H1 (cell line): Measurements from ENCODE around the gene C1orf21. TPM values are rescaled to one million over a fixed set of nuclear protein-coding genes. Genes with fewer than 3 reads are reported as not detected.

Source experiments
- CTCF ChIA-PET: fragments of 300-600 bp; sonication (Branson Sonifier 250); formaldehyde crosslinking; loops from one replicate; lab custom pipeline; 2021; ENCODE audit not compliant: partially characterized antibody; lab: Charles Lee
- POLR2A ChIA-PET: fragments of 300-600 bp; sonication (Branson Sonifier 250); formaldehyde crosslinking; loops from one replicate; lab custom pipeline; 2021; ENCODE audit warnings: inconsistent platforms; ENCODE audit not compliant: partially characterized antibody; lab: Charles Lee
- DNase-seq, 2 experiments: peaks; one replicate each; pipeline versions ENCODE4 v3.0.0 to v3.0.0-alpha.2; 2010 to 2022; ENCODE audit warnings: low spot score in 2 of 2, low read depth in 1 of 2, mixed read lengths in 1 of 2
- FAIRE-seq: peaks from 2 replicates; lab custom pipeline; 2011; peaks lifted over from hg19 to GRCh38; lab: Jason Lieb, UNC
- H2AFZ ChIP-seq: 2 replicates; pipeline ENCODE4 v1.8.1; 2012; ENCODE audit warnings: low read length, inconsistent platforms
- H2AK5ac ChIP-seq: 2 replicates; pipeline ENCODE4 v1.6.1; 2013; ENCODE audit warnings: low read depth, low read length
- H2BK120ac ChIP-seq: replicated peaks from 2 replicates; pipeline ENCODE3; 2013; ENCODE audit warnings: low read depth, low read length, inconsistent platforms
- H2BK12ac ChIP-seq: 2 replicates; pipeline ENCODE4 v1.6.1; 2013; ENCODE audit warnings: low read depth, low read length
- H2BK15ac ChIP-seq: 2 replicates; pipeline ENCODE4 v1.6.1; 2013; ENCODE audit warnings: low read length
- H2BK20ac ChIP-seq: 2 replicates; pipeline ENCODE4 v1.6.1; 2013; ENCODE audit warnings: low read length
- H2BK5ac ChIP-seq: 2 replicates; pipeline ENCODE4 v1.6.1; 2013; ENCODE audit warnings: low read depth, low read length
- H3K14ac ChIP-seq: 2 replicates; pipeline ENCODE4 v1.6.1; 2013; ENCODE audit warnings: inconsistent platforms; ENCODE audit not compliant: insufficient read length
- H3K18ac ChIP-seq: 2 replicates; pipeline ENCODE4 v1.6.1; 2013; ENCODE audit warnings: low read length; ENCODE audit errors: extremely low read depth
- H3K23ac ChIP-seq: 2 replicates; pipeline ENCODE4 v1.6.1; 2013; ENCODE audit warnings: inconsistent platforms; ENCODE audit not compliant: insufficient read length
- H3K23me2 ChIP-seq: 2 replicates; pipeline ENCODE4 v1.6.1; 2013; ENCODE audit warnings: low read depth, low read length
- H3K27ac ChIP-seq: 2 replicates; pipeline ENCODE4 v1.6.1; 2011; ENCODE audit warnings: low read depth, low read length, inconsistent platforms
- H3K27me3 ChIP-seq, 4 experiments: replicated peaks in 1 of 4; 1 replicate in 1 of 4; 2 replicates in 3 of 4; pipeline versions ENCODE4 v1.6.1 to v1.8.1; 2011 to 2013; ENCODE audit warnings: low read length in 3 of 4, mild to moderate bottlenecking in 3 of 4, inconsistent platforms in 2 of 4, mixed read lengths in 2 of 4, moderate library complexity in 1 of 4; ENCODE audit not compliant: control insufficient read depth in 3 of 4, insufficient read depth in 3 of 4; ENCODE audit errors: extremely low read depth in 1 of 4
- H3K36me3 ChIP-seq, 4 experiments: 2 replicates each; pipeline versions ENCODE4 v1.6.1 to v1.8.1; 2011 to 2013; ENCODE audit warnings: mild to moderate bottlenecking in 4 of 4, low read length in 3 of 4, moderate library complexity in 2 of 4, control low read depth in 1 of 4, inconsistent platforms in 1 of 4; ENCODE audit not compliant: insufficient read depth in 4 of 4, control insufficient read depth in 2 of 4
- H3K4ac ChIP-seq: replicated peaks from 2 replicates; pipeline ENCODE3; 2013; ENCODE audit warnings: low read length, low read depth, mixed read lengths, inconsistent platforms; ENCODE audit not compliant: insufficient read length
- H3K4me1 ChIP-seq, 4 experiments: replicated peaks in 1 of 4; 1 replicate in 1 of 4; 2 replicates in 3 of 4; pipeline versions ENCODE4 v1.6.1 to v1.8.1; 2011 to 2013; ENCODE audit warnings: low read length in 3 of 4, inconsistent platforms in 2 of 4, mixed read lengths in 1 of 4; ENCODE audit not compliant: insufficient read depth in 4 of 4, control insufficient read depth in 3 of 4
- H3K4me2 ChIP-seq, 2 experiments: 2 replicates each; pipeline versions ENCODE4 v1.6.1 to v1.8.1; 2011 to 2013; ENCODE audit warnings: low read depth in 2 of 2, low read length in 2 of 2, control low read depth in 1 of 2, inconsistent platforms in 1 of 2, mild to moderate bottlenecking in 1 of 2; ENCODE audit not compliant: insufficient read depth in 1 of 2
- H3K4me3 ChIP-seq, 4 experiments: fragments of 200-600, 300-600 bp in 1 of 4; sonication (generic), shearing (Covaris generic), sonication (Bioruptor Twin) in 1 of 4; 2 replicates each; pipeline versions ENCODE4 v1.5.1 to v1.8.1; 2011 to 2016; ENCODE audit warnings: low read length in 4 of 4, low read depth in 3 of 4, control low read depth in 2 of 4, inconsistent platforms in 2 of 4, mild to moderate bottlenecking in 2 of 4, mixed read lengths in 1 of 4, moderate library complexity in 1 of 4; ENCODE audit not compliant: insufficient read depth in 2 of 4; ENCODE audit errors: extremely low read depth in 1 of 4
- H3K56ac ChIP-seq: replicated peaks from 2 replicates; pipeline ENCODE3; 2013; ENCODE audit warnings: low read depth, mild to moderate bottlenecking, mixed read lengths, low read length, inconsistent platforms; ENCODE audit not compliant: insufficient read length
- H3K79me1 ChIP-seq: 2 replicates; pipeline ENCODE4 v1.6.1; 2013; ENCODE audit warnings: low read depth, low read length, control low read depth
- H3K79me2 ChIP-seq, 2 experiments: 2 replicates each; pipeline versions ENCODE4 v1.6.1 to v1.8.1; 2012 to 2013; ENCODE audit warnings: low read length in 2 of 2, mild to moderate bottlenecking in 2 of 2, inconsistent platforms in 1 of 2; ENCODE audit not compliant: insufficient read depth in 2 of 2, control insufficient read depth in 1 of 2
- H3K9ac ChIP-seq, 4 experiments: replicated peaks in 1 of 4; 1 replicate in 1 of 4; 2 replicates in 3 of 4; pipeline versions ENCODE4 v1.6.1 to v1.8.1; 2011 to 2013; ENCODE audit warnings: low read depth in 3 of 4, low read length in 3 of 4, control low read depth in 2 of 4, mild to moderate bottlenecking in 2 of 4, moderate library complexity in 2 of 4, inconsistent platforms in 1 of 4; ENCODE audit errors: extremely low read depth in 1 of 4
- H3K9me3 ChIP-seq, 2 experiments: 2 replicates each; pipeline versions ENCODE4 v1.6.1 to v1.8.1; 2012 to 2013; ENCODE audit warnings: mild to moderate bottlenecking in 2 of 2, moderate library complexity in 2 of 2, control low read depth in 1 of 2, inconsistent platforms in 1 of 2, low read depth in 1 of 2, low read length in 1 of 2, mixed read lengths in 1 of 2; ENCODE audit not compliant: insufficient read depth in 2 of 2
- H4K20me1 ChIP-seq, 2 experiments: replicated peaks in 1 of 2; 2 replicates each; pipeline versions ENCODE3 to v1.8.1; 2011 to 2013; ENCODE audit warnings: inconsistent platforms in 2 of 2, low read length in 2 of 2, mild to moderate bottlenecking in 1 of 2; ENCODE audit not compliant: insufficient read depth in 2 of 2, control insufficient read depth in 1 of 2
- H4K5ac ChIP-seq: 2 replicates; pipeline ENCODE4 v1.6.1; 2013; ENCODE audit warnings: low read length, low read depth, mixed read lengths, inconsistent platforms; ENCODE audit not compliant: insufficient read length
- H4K8ac ChIP-seq: 2 replicates; pipeline ENCODE4 v1.8.0; 2013; ENCODE audit warnings: mild to moderate bottlenecking, moderate library complexity, low read length, inconsistent platforms; ENCODE audit not compliant: insufficient read depth; ENCODE audit errors: extremely low read depth
- H4K91ac ChIP-seq: replicated peaks from 2 replicates; pipeline ENCODE3; 2013; ENCODE audit warnings: low read length, mixed read lengths, inconsistent platforms; ENCODE audit not compliant: insufficient read length
- CBX5 ChIP-seq: fragments of 300-800, 300-1000 bp; sonication (generic); IDR thresholded peaks from 2 replicates; pipeline ENCODE4 v1.7.1; 2016; ENCODE audit warnings: antibody characterized with exemption, low read length, low read depth
- KDM5A ChIP-seq: fragments of 200-600 bp; IDR thresholded peaks from 2 replicates; pipeline ENCODE4 v1.7.1; 2012; ENCODE audit warnings: mild to moderate bottlenecking, low read length, inconsistent platforms, mixed read lengths
- SAP30 ChIP-seq: fragments of 300-600 bp; sonication (generic); IDR thresholded peaks from 2 replicates; pipeline ENCODE4 v1.7.1; 2012; ENCODE audit warnings: low read length, moderate library complexity, mild to moderate bottlenecking, inconsistent platforms; ENCODE audit not compliant: insufficient read depth, insufficient replicate concordance
- SRF ChIP-seq: IDR thresholded peaks from 2 replicates; pipeline ENCODE4 v1.6.1; 2011; ENCODE audit warnings: mild to moderate bottlenecking, low read depth, low read length, moderate library complexity
- WGBS, 2 experiments: shearing (Covaris generic) in 1 of 2; methylation state at CpG; one replicate each; pipeline versions ENCODE4 v1.1.6 to v1.1.7; 2013 to 2015; ENCODE audit warnings: low lambda C conversion rate in 2 of 2, mixed read lengths in 2 of 2, inconsistent platforms in 1 of 2, low coverage in 1 of 2, missing lambda C conversion rate in 1 of 2; ENCODE audit not compliant: insufficient replicate concordance in 2 of 2, insufficient coverage in 1 of 2, insufficient read length in 1 of 2; ENCODE audit errors: extremely low coverage in 1 of 2, missing lambda C conversion rate in 1 of 2; 5-methylcytosine and 5-hydroxymethylcytosine counted together
- polyA plus RNA-seq, 7 experiments: library from polyadenylated mRNA; depleted of rRNA in 3 of 7; stranded (reverse) in 5 of 7; unstranded in 2 of 7; fragments of >200 nt in 5 of 7; fragments of 200-250 nt in 2 of 7; gene quantifications; 1 replicate in 5 of 7; 2 replicates in 1 of 7; 4 replicates in 1 of 7; pipeline versions ENCODE4 v1.2.1 to v1.2.3, GENCODE V29; 2011 to 2013; ENCODE audit warnings: missing spikeins in 2 of 7, mixed read lengths in 2 of 7
- total RNA-seq: library from RNA; stranded (reverse); fragmentation: NEBNext Ultra II Directional; extraction: Animal tissue kit (Norgen Biotek cat#: 25700); gene quantifications from 2 replicates; pipeline ENCODE4 v1.2.1, GENCODE V29; 2021

Gene C1orf21
- total and polyA plus RNA-seq, 2 of the 8 experiments (the other 6 are each of a cell fraction or from before 2014, with no cell fraction given), result 16.6 to 51.0 TPM

DNA sequence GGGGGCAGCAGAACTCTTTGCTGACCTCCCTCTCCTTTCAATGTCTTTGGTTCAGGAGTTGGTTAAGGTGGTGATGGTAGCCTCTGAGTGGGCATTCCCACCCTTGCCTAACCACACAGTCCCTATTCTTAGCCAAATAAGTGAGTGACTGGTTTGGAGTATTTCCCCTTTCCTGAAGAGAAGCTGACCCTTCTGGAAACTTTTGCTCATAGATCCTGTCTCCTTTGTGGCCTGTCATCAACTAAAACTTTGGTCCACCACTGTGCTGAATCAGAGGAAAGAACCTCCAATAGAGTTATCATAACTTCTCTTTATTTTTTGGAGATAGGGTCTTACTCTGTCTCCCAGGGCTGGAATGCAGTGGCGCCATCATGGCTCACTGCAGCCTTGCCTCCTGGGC is 31.1 kb downstream of the C1orf21 start:
- no peak overlapping the region for H3K56ac ChIP-seq
- no peak overlapping the region for H3K27ac ChIP-seq
- no peak overlapping the region for H2AFZ ChIP-seq
- no peaks in the 10 kb centered on the region for H3K27me3 ChIP-seq
- H3K9ac ChIP-seq, result no peak overlapping the region
- no peaks in the 10 kb centered on the region for H3K9me3 ChIP-seq
- DNase-seq, result no peak
- H4K91ac ChIP-seq, result no peak overlapping the region
- H2BK15ac ChIP-seq, result no peak overlapping the region
- H4K5ac ChIP-seq, result no peak overlapping the region
- no peak overlapping the region for H2BK20ac ChIP-seq
- TF ChIP-seq SRF, result no peak
- TF ChIP-seq KDM5A, result no peak
- no peak for TF ChIP-seq CBX5
- no peak for TF ChIP-seq SAP30
- TF ChIP-seq, all 59 proteins: peak for 0
- FAIRE-seq, result no peak
- H3K23ac ChIP-seq, result no peak overlapping the region
- no peak overlapping the region for H2BK5ac ChIP-seq
- H4K20me1 ChIP-seq, result peaks cover 4 to 5% of the 10 kb centered on the region in 2 experiments
- H3K4me2 ChIP-seq, result no peak overlapping the region
- H3K79me2 ChIP-seq, result peaks cover 13 to 98% of the 10 kb centered on the region in 2 experiments; a peak in 3 of 4 replicates
- WGBS, 2 experiments, result 100% methylated on average over 1 of the region's 1 CpG; no CpG with 5 or more reads in 1 of the 2 experiments
- no peak overlapping the region for H3K18ac ChIP-seq
- peaks cover 0 to 6% (median 0%) of the 10 kb centered on the region in 4 experiments; a peak in 1 of 8 replicates for H3K36me3 ChIP-seq
- CTCF ChIA-PET, result interaction anchor here (1.4 to 3.0 kb wide), 2 partner anchors 10 to 13 kb away, joined by 5 to 9 read pairs; no protein-coding TSS in a partner anchor
- POLR2A ChIA-PET, result no interaction called here
- H4K8ac ChIP-seq, result no peak overlapping the region
- no peaks in the 10 kb centered on the region for H3K23me2 ChIP-seq
- no peak overlapping the region for H3K14ac ChIP-seq
- H3K4ac ChIP-seq, result no peak overlapping the region
- peaks cover 1 to 18% (median 8%) of the 10 kb centered on the region in 4 experiments; a peak in 6 of 7 replicates for H3K4me1 ChIP-seq
- H2BK120ac ChIP-seq, result no peak overlapping the region
- H3K79me1 ChIP-seq, result peaks cover 7% of the 10 kb centered on the region; the same call in 1 of the 2 replicates
- H3K4me3 ChIP-seq, result no peak overlapping the region
- H2BK12ac ChIP-seq, result no peak overlapping the region
- H2AK5ac ChIP-seq, result no peak overlapping the region
